ENCODE measurements around the gene GAK. TPM values are rescaled to one million over a fixed set of nuclear protein-coding genes. Genes with fewer than 3 reads are reported as not detected.

GAK gene
- total RNA-seq, 1 donor from 2014 or later: 27.6 TPM

- no peaks in the 10 kb centered on the region for H3K4me1 Mint-ChIP-seq
- H3K27ac Mint-ChIP-seq: no peak overlapping the region
- no peak overlapping the region for H3K27ac ChIP-seq
- TF ChIP-seq EZH2 (IDR thresholded peaks at IDR 0.05) (no peak), EZH2phosphoT487 (IDR thresholded peaks at IDR 0.05) (no peak), CTCF (IDR thresholded peaks at IDR 0.05) (no peak)
- no peak overlapping the region for H3K9ac ChIP-seq
- H3K4me2 ChIP-seq: no peak overlapping the region
- H3K4me3 Mint-ChIP-seq: no peak overlapping the region
- peaks cover 3% of the 10 kb centered on the region for H3F3A ChIP-seq (ENCODE audit: low read depth)
- peaks cover 99% of the 10 kb centered on the region for H3K27me3 ChIP-seq
- no peaks in the 10 kb centered on the region for H3K36me3 ChIP-seq
- no peaks in the 10 kb centered on the region for H3K4me1 ChIP-seq
- H3K27me3 Mint-ChIP-seq (ENCODE audit: insufficient read depth, low read depth): peaks cover 42% of the 10 kb centered on the region
- no peak overlapping the region for H3K4me3 ChIP-seq
- H3K9me3 ChIP-seq (ENCODE audit: low read depth): no peaks in the 10 kb centered on the region
- H3K9me3 Mint-ChIP-seq: no peaks in the 10 kb centered on the region
- no peak overlapping the region for H2AFZ ChIP-seq (replicated peaks)
- DNase-seq (ENCODE audit: low spot score): no peak
- H3K79me2 ChIP-seq (ENCODE audit: low read depth): no peaks in the 10 kb centered on the region
- H4K20me1 ChIP-seq (ENCODE audit: low read depth): peaks cover 34% of the 10 kb centered on the region
- no peaks in the 10 kb centered on the region for H3K36me3 Mint-ChIP-seq
Observed at GRCh38 chr4:821181-821591, 110.9 kb downstream of the GAK start.

- H3K27ac ChIP-seq: no peak overlapping the region
- no peak overlapping the region for H3K9ac ChIP-seq
- H3K36me3 ChIP-seq: no peaks in the 10 kb centered on the region
- H3F3A ChIP-seq (ENCODE audit: low read depth): peaks cover 3% of the 10 kb centered on the region
- H3K79me2 ChIP-seq (ENCODE audit: low read depth): no peaks in the 10 kb centered on the region
- peaks cover 42% of the 10 kb centered on the region for H3K27me3 Mint-ChIP-seq (ENCODE audit: insufficient read depth, low read depth)
- no peak overlapping the region for H3K4me2 ChIP-seq
- H3K9me3 ChIP-seq (ENCODE audit: low read depth): no peaks in the 10 kb centered on the region
- H3K27ac Mint-ChIP-seq: no peak overlapping the region
- no peaks in the 10 kb centered on the region for H3K4me1 Mint-ChIP-seq
- H3K4me1 ChIP-seq: no peaks in the 10 kb centered on the region
- H3K27me3 ChIP-seq: peaks cover 100% of the 10 kb centered on the region
- no peak overlapping the region for H3K4me3 ChIP-seq
- H4K20me1 ChIP-seq (ENCODE audit: low read depth): peaks cover 34% of the 10 kb centered on the region
- no peaks in the 10 kb centered on the region for H3K9me3 Mint-ChIP-seq
- no peak overlapping the region for H2AFZ ChIP-seq (replicated peaks)
- no peak overlapping the region for H3K4me3 Mint-ChIP-seq
- TF ChIP-seq CTCF (IDR thresholded peaks at IDR 0.05) (no peak), EZH2 (IDR thresholded peaks at IDR 0.05) (no peak), EZH2phosphoT487 (IDR thresholded peaks at IDR 0.05) (no peak)
- DNase-seq (ENCODE audit: low spot score): no peak
- no peaks in the 10 kb centered on the region for H3K36me3 Mint-ChIP-seq
Observed at GRCh38 chr4:820230-821172, 111.6 kb downstream of the GAK start.

- H3K27me3 ChIP-seq: peaks cover 100% of the 10 kb centered on the region
- no peak for DNase-seq (ENCODE audit: low spot score)
- peaks cover 42% of the 10 kb centered on the region for H3K27me3 Mint-ChIP-seq (ENCODE audit: insufficient read depth, low read depth)
- no peak overlapping the region for H3K4me3 ChIP-seq
- H3K79me2 ChIP-seq (ENCODE audit: low read depth): no peaks in the 10 kb centered on the region
- H3K36me3 Mint-ChIP-seq: no peaks in the 10 kb centered on the region
- peaks cover 26% of the 10 kb centered on the region for H4K20me1 ChIP-seq (ENCODE audit: low read depth)
- peaks cover 3% of the 10 kb centered on the region for H3F3A ChIP-seq (ENCODE audit: low read depth)
- no peak overlapping the region for H3K27ac Mint-ChIP-seq
- H3K4me1 Mint-ChIP-seq: no peaks in the 10 kb centered on the region
- H3K9me3 ChIP-seq (ENCODE audit: low read depth): no peaks in the 10 kb centered on the region
- H3K9ac ChIP-seq: no peak overlapping the region
- H3K4me1 ChIP-seq: no peaks in the 10 kb centered on the region
- no peak overlapping the region for H3K27ac ChIP-seq
- no peak overlapping the region for H3K4me2 ChIP-seq
- H3K4me3 Mint-ChIP-seq: no peak overlapping the region
- TF ChIP-seq CTCF (IDR thresholded peaks at IDR 0.05) (no peak), EZH2 (IDR thresholded peaks at IDR 0.05) (no peak), EZH2phosphoT487 (IDR thresholded peaks at IDR 0.05) (no peak)
- H3K9me3 Mint-ChIP-seq: no peaks in the 10 kb centered on the region
- no peak overlapping the region for H2AFZ ChIP-seq (replicated peaks)
- no peaks in the 10 kb centered on the region for H3K36me3 ChIP-seq
Observed at GRCh38 chr4:819401-820229, 112.5 kb downstream of the GAK start.
